CD8-positive, alpha-beta memory T cell (primary cell): ENCODE measurements around the gene TMBIM4. TPM values are rescaled to one million over a fixed set of nuclear protein-coding genes. Genes with fewer than 3 reads are reported as not detected.
"Not testable (repeated sequence)": the region's sequence is repeated elsewhere in the genome, so short reads cannot be mapped to it uniquely, and the experiment has no call there.

Experiments
- CTCF ChIA-PET: fragments of 350-600 bp; sonication (Branson Sonifier 250); formaldehyde crosslinking; loops from one replicate; lab custom pipeline; 2021; ENCODE audit warnings: antibody characterized with exemption; lab: Charles Lee
- POLR2A ChIA-PET: fragments of 350-600 bp; sonication (Branson Sonifier 250); formaldehyde crosslinking; loops from one replicate; lab custom pipeline; 2021; ENCODE audit warnings: antibody characterized with exemption; lab: Charles Lee
- DNase-seq, 5 donors: peaks; one replicate each; pipeline versions ENCODE4 v3.0.0 to v3.0.0-alpha.2; 2020 to 2022; ENCODE audit warnings: mixed read lengths in 1 of 5
- H3K27ac ChIP-seq: one replicate; pipeline ENCODE4 v1.7.0; 2013; ENCODE audit warnings: low read depth, mild to moderate bottlenecking, low read length, moderate library complexity
- H3K27me3 ChIP-seq: 2 replicates; pipeline ENCODE4 v1.7.0; 2013; ENCODE audit warnings: low read length, mild to moderate bottlenecking; ENCODE audit not compliant: insufficient read depth, poor library complexity, severe bottlenecking
- H3K36me3 ChIP-seq: 2 replicates; pipeline ENCODE4 v1.7.0; 2013; ENCODE audit warnings: mild to moderate bottlenecking, low read length, moderate library complexity; ENCODE audit not compliant: insufficient read depth
- H3K4me1 ChIP-seq: 2 replicates; pipeline ENCODE4 v1.7.0; 2013; ENCODE audit warnings: mild to moderate bottlenecking, low read length, moderate library complexity; ENCODE audit not compliant: insufficient read depth
- H3K4me3 ChIP-seq: 2 replicates; pipeline ENCODE4 v1.7.0; 2013; ENCODE audit warnings: mild to moderate bottlenecking, low read length
- H3K9me3 ChIP-seq: 2 replicates; pipeline ENCODE4 v1.7.0; 2013; ENCODE audit warnings: mild to moderate bottlenecking, low read length
- H3K27ac Mint-ChIP-seq, 8 donors: one replicate each; pipeline ENCODE4 v1.8.0; 2020 to 2021; ENCODE audit warnings: mixed read lengths in 8 of 8, mild to moderate bottlenecking in 6 of 8, inconsistent platforms in 3 of 8, moderate library complexity in 3 of 8
- H3K27me3 Mint-ChIP-seq, 2 donors: one replicate each; pipeline ENCODE4 v1.8.0; 2020 to 2021; ENCODE audit warnings: mixed read lengths in 2 of 2, mild to moderate bottlenecking in 1 of 2, moderate library complexity in 1 of 2
- H3K36me3 Mint-ChIP-seq, 3 donors: one replicate each; pipeline ENCODE4 v1.8.0; 2020 to 2021; ENCODE audit warnings: mixed read lengths in 3 of 3, inconsistent platforms in 1 of 3, mild to moderate bottlenecking in 1 of 3
- H3K4me1 Mint-ChIP-seq, 3 donors: one replicate each; pipeline ENCODE4 v1.8.0; 2020 to 2021; ENCODE audit warnings: mixed read lengths in 3 of 3, inconsistent platforms in 1 of 3, mild to moderate bottlenecking in 1 of 3
- H3K4me3 Mint-ChIP-seq, 7 donors: one replicate each; pipeline ENCODE4 v1.8.0; 2020 to 2021; ENCODE audit warnings: mixed read lengths in 7 of 7, mild to moderate bottlenecking in 6 of 7, moderate library complexity in 4 of 7, inconsistent platforms in 2 of 7
- H3K9me3 Mint-ChIP-seq, 5 donors: one replicate each; pipeline ENCODE4 v1.8.0; 2020 to 2022; ENCODE audit warnings: mixed read lengths in 5 of 5, mild to moderate bottlenecking in 3 of 5, moderate library complexity in 2 of 5, inconsistent platforms in 1 of 5
- polyA plus RNA-seq: library from polyadenylated mRNA; unstranded; fragments of 300-500 nt; fragmentation: Illumina TruSeq; gene quantifications from one replicate; pipeline ENCODE4 v1.2.3, GENCODE V29; 2021
- total RNA-seq, 2 experiments: library from RNA; stranded (reverse); gene quantifications; one replicate each; pipeline ENCODE4 v1.2.3, GENCODE V29; 2021

Gene TMBIM4
- total and polyA plus RNA-seq, 3 experiments from 2014 or later = 59.8 to 307 (median 60.0) TPM

GRCh38 chr12:66182956-66183355 is 13.2 kb upstream of the TMBIM4 start:
- ChIA-PET POLR2A (no interaction called here), CTCF (no interaction called here)
- peaks cover 0 to 14% (median 0%) of the 10 kb centered on the region in 3 donors for H3K36me3 Mint-ChIP-seq
- H3K4me1 Mint-ChIP-seq = no peaks in the 10 kb centered on the region
- no peak overlapping the region for H3K27ac Mint-ChIP-seq
- no peak for DNase-seq
- Histone ChIP-seq H3K4me1 (no peaks in the 10 kb centered on the region), H3K27me3 (peaks cover 4% of the 10 kb centered on the region), H3K4me3 (no peak overlapping the region), H3K27ac (no peak overlapping the region), H3K36me3 (no peaks in the 10 kb centered on the region), H3K9me3 (no peaks in the 10 kb centered on the region)
- peaks cover 39 to 75% of the 10 kb centered on the region in 2 donors for H3K27me3 Mint-ChIP-seq
- peaks cover 5 to 17% (median 6%) of the 10 kb centered on the region in 5 donors for H3K9me3 Mint-ChIP-seq
- H3K4me3 Mint-ChIP-seq = no peak overlapping the region

- Histone ChIP-seq H3K4me1 (no peaks in the 10 kb centered on the region), H3K36me3 (no peaks in the 10 kb centered on the region), H3K4me3 (no peak overlapping the region), H3K9me3 (no peaks in the 10 kb centered on the region), H3K27me3 (no peaks in the 10 kb centered on the region), H3K27ac (no peak overlapping the region)
- ChIA-PET POLR2A (interaction anchor here (0.6 to 0.7 kb wide), 2 partner anchors 10 to 14 kb away, joined by 5 read pairs; no protein-coding TSS in a partner anchor), CTCF (interaction anchor here (0.7 kb wide), 1 partner anchor 177 kb away, joined by 3 read pairs; no protein-coding TSS in a partner anchor)
- no peak overlapping the region for H3K27ac Mint-ChIP-seq
- DNase-seq = no peak
- peaks cover 10 to 43% of the 10 kb centered on the region in 2 donors for H3K27me3 Mint-ChIP-seq
- no peaks in the 10 kb centered on the region for H3K4me1 Mint-ChIP-seq
- no peaks in the 10 kb centered on the region for H3K36me3 Mint-ChIP-seq
- H3K4me3 Mint-ChIP-seq = no peak overlapping the region
- H3K9me3 Mint-ChIP-seq = no peaks in the 10 kb centered on the region
Measured at GRCh38 chr12:66176105-66176900, 6.5 kb upstream of the TMBIM4 start.

GRCh38 chr12:66174391-66175325 is 4.9 kb upstream of the TMBIM4 start:
- H3K27ac Mint-ChIP-seq, H3K27ac ChIP-seq, H3K9me3 Mint-ChIP-seq, H3K27me3 ChIP-seq, H3K36me3 Mint-ChIP-seq, DNase-seq, H3K36me3 ChIP-seq, H3K4me3 ChIP-seq, CTCF ChIA-PET, H3K9me3 ChIP-seq, H3K4me1 ChIP-seq, POLR2A ChIA-PET: not testable (repeated sequence)
- Mint-ChIP-seq H3K27me3 (peaks cover 8 to 38% of the 10 kb centered on the region in 2 donors), H3K4me3 (peak overlapping the region in 1 of 7 donors; percentile 36), H3K4me1 (peaks cover 10 to 12% (median 10%) of the 10 kb centered on the region in 3 donors)

- Histone ChIP-seq H3K4me3 (peak overlapping the region; percentile 97), H3K27me3 (no peaks in the 10 kb centered on the region), H3K27ac (peak overlapping the region; percentile 98), H3K36me3 (peaks cover 5% of the 10 kb centered on the region), H3K4me1 (peaks cover 18% of the 10 kb centered on the region), H3K9me3 (no peaks in the 10 kb centered on the region)
- Mint-ChIP-seq H3K4me3 (peak overlapping the region; percentile 93 to 98 (median 97)), H3K27me3 (peaks cover 5 to 6% of the 10 kb centered on the region in 2 donors), H3K36me3 (peaks cover 9 to 30% (median 9%) of the 10 kb centered on the region in 3 donors), H3K9me3 (no peaks in the 10 kb centered on the region), H3K4me1 (peaks cover 36 to 47% (median 46%) of the 10 kb centered on the region in 3 donors), H3K27ac (peak overlapping the region in 7 of 8 donors; percentile 93 to 99 (median 97))
- ChIA-PET POLR2A (interaction anchor here (0.7 to 1.2 kb wide), 2 partner anchors 132 to 205 kb away, joined by 4 to 11 read pairs; partner anchors contain the start of gene HELB), CTCF (no interaction called here)
- no peak for DNase-seq
Measured at GRCh38 chr12:66170606-66171005, 810 bp upstream of the TMBIM4 start.

GRCh38 chr12:66168410-66168809 is 1.4 kb downstream of the TMBIM4 start:
- H3K27me3 ChIP-seq = no peaks in the 10 kb centered on the region
- Mint-ChIP-seq H3K4me1 (peaks cover 55 to 69% (median 68%) of the 10 kb centered on the region in 3 donors), H3K9me3 (peaks cover 0 to 7% (median 0%) of the 10 kb centered on the region in 5 donors), H3K36me3 (peaks cover 15 to 45% (median 22%) of the 10 kb centered on the region in 3 donors), H3K27me3 (peaks cover 0 to 5% of the 10 kb centered on the region in 2 donors), H3K27ac (peak overlapping the region; percentile 74 to 99 (median 98)), H3K4me3 (peak overlapping the region; percentile 93 to 98 (median 97))
- no peak for DNase-seq
- POLR2A ChIA-PET = interaction anchor here (0.8 to 2.1 kb wide), 2 partner anchors 37 to 134 kb away, joined by 5 to 48 read pairs; partner anchors contain the start of genes HELB and LLPH
- CTCF ChIA-PET = interaction anchor here (0.7 to 2.6 kb wide), 5 partner anchors 9 to 102 kb away, joined by 3 to 17 read pairs (median 5); partner anchors contain the start of gene LLPH
- peaks cover 27% of the 10 kb centered on the region for H3K4me1 ChIP-seq
- H3K27ac ChIP-seq = peak overlapping the region; percentile 98
- peaks cover 5% of the 10 kb centered on the region for H3K36me3 ChIP-seq
- H3K9me3 ChIP-seq = no peaks in the 10 kb centered on the region
- H3K4me3 ChIP-seq = peak overlapping the region; percentile 97

GRCh38 chr12:66166561-66166960 is 3.2 kb downstream of the TMBIM4 start:
- no peaks in the 10 kb centered on the region for H3K27me3 ChIP-seq
- Mint-ChIP-seq H3K4me3 (peak overlapping the region in 2 of 7 donors; percentile 52 to 93), H3K4me1 (peaks cover 69 to 88% (median 86%) of the 10 kb centered on the region in 3 donors), H3K27me3 (peaks cover 0 to 5% of the 10 kb centered on the region in 2 donors), H3K36me3 (peaks cover 18 to 48% (median 22%) of the 10 kb centered on the region in 3 donors), H3K27ac (peak overlapping the region in 2 of 8 donors; percentile 2 to 27), H3K9me3 (peaks cover 0 to 7% (median 0%) of the 10 kb centered on the region in 5 donors)
- CTCF ChIA-PET = no interaction called here
- peaks cover 5% of the 10 kb centered on the region for H3K36me3 ChIP-seq
- no peak overlapping the region for H3K27ac ChIP-seq
- H3K9me3 ChIP-seq = no peaks in the 10 kb centered on the region
- POLR2A ChIA-PET = interaction anchor here (0.6 kb wide), 1 partner anchor 9 kb away, joined by 5 read pairs; no protein-coding TSS in a partner anchor
- no peak for DNase-seq
- H3K4me1 ChIP-seq = peaks cover 27% of the 10 kb centered on the region
- no peak overlapping the region for H3K4me3 ChIP-seq

- POLR2A ChIA-PET = no interaction called here
- H3K4me3 ChIP-seq = no peak overlapping the region
- Mint-ChIP-seq H3K4me3 (no peak overlapping the region), H3K27me3 (peaks cover 0 to 5% of the 10 kb centered on the region in 2 donors), H3K36me3 (peaks cover 20 to 59% (median 22%) of the 10 kb centered on the region in 3 donors), H3K4me1 (peaks cover 63 to 87% (median 80%) of the 10 kb centered on the region in 3 donors), H3K9me3 (peaks cover 0 to 7% (median 0%) of the 10 kb centered on the region in 5 donors), H3K27ac (peak overlapping the region in 1 of 8 donors; percentile 57)
- no peaks in the 10 kb centered on the region for H3K27me3 ChIP-seq
- H3K4me1 ChIP-seq = peaks cover 23% of the 10 kb centered on the region
- no peak overlapping the region for H3K27ac ChIP-seq
- DNase-seq = no peak
- H3K9me3 ChIP-seq = no peaks in the 10 kb centered on the region
- CTCF ChIA-PET = no interaction called here
- peaks cover 6% of the 10 kb centered on the region for H3K36me3 ChIP-seq
Measured at GRCh38 chr12:66165141-66165540, 4.7 kb downstream of the TMBIM4 start.
